HuH-7.5 (cell line): ENCODE data around the gene NDUFS3.
"Not testable (repeated sequence)": the region's sequence is repeated elsewhere in the genome, so short reads cannot be mapped to it uniquely, and the experiment has no call there.

Experiments used
- DNase-seq: peaks from one replicate; pipeline ENCODE4 v3.0.0; 2011; ENCODE audit warnings: low spot score

NDUFS3 gene

GRCh38 chr11:47578524-47579494 lies at the start of gene NDUFS3, which contains the start of gene KBTBD4:
TSS of gene NDUFS3 (plus strand) at chr11:47579074. CDS start at chr11:47579092, 18 bp downstream.
TSS of gene KBTBD4 (minus strand) at chr11:47578970. CDS start at chr11:47578951, 19 bp downstream.
- peak; percentile 79 for DNase-seq

DNA sequence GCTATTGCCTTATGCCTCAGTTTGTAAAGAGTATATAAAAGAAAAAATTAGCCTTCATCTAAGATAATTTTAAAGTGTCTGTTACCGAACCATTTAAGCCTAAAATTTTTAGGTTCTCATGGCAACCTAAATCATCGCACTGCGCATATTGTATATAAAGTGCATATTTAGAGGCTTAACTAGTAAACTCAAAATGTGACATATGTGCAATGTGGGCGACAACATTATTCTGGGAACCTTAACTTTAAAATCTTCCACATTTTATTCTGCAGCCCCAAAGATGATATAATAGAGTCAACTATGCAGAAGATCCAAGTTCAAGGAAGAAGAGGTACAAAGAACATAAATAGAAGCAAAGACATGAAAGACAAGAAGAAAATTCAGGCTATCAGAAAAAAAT lies 48.9 kb upstream of the NDUFS3 start:
- no peak for DNase-seq

GRCh38 chr11:47530721-47531120 lies 48.2 kb upstream of the NDUFS3 start:
- DNase-seq, result not testable (repeated sequence)

DNA sequence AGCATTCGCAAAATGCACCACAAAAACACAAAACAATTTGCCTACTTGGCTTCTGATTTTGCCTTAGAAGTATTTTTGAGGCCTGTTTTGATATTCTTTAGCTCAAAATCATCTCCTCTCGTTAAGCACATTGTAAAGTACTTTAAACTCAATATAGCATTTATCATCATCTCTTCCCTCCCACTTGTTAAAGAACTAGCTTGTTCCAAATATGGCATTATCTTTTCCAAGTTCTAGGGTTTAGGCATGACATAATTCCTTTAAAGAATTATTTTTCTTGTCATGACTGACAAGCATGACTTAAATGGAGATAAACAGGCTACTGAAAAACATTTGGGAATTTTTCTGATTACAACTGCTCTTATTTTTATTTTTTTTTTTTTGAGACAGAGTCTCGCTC lies 47.2 kb upstream of the NDUFS3 start:
- no peak for DNase-seq

DNA sequence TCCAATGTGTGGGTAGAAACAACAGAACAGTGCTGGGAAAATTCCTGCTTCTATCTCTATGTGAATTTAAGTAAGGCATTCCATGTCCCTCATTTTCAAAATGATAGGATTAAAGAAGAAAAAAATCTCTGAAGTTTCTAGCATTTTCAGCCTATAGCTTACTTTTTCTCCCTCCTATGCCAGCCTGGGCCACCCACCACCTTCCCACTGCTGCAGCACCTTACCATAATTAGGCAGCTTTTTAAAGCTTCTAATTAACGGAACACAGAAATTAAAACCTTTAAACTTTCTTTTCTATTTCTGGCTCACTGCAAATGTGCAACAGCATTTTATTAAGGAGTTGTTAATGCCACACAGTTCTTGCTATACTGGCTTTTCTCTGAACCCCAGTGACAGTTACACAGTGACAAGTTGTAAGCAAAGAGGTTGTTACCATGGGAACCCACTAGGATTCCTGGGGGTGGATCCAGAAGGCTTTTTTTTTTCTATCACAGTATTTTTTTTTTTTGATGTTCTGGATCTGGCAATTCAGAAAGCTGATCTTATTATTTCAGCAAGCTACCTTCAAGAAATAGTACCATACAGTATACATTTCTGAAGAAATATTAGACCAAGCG lies 46.2 kb upstream of the NDUFS3 start:
- no peak for DNase-seq

GRCh38 chr11:47533690-47534151 lies 45.2 kb upstream of the NDUFS3 start:
- no peak for DNase-seq

GRCh38 chr11:47534704-47535251 lies 44.1 kb upstream of the NDUFS3 start:
- no peak for DNase-seq

- no peak for DNase-seq
Observed at GRCh38 chr11:47536915-47537314, 42.0 kb upstream of the NDUFS3 start.

DNA sequence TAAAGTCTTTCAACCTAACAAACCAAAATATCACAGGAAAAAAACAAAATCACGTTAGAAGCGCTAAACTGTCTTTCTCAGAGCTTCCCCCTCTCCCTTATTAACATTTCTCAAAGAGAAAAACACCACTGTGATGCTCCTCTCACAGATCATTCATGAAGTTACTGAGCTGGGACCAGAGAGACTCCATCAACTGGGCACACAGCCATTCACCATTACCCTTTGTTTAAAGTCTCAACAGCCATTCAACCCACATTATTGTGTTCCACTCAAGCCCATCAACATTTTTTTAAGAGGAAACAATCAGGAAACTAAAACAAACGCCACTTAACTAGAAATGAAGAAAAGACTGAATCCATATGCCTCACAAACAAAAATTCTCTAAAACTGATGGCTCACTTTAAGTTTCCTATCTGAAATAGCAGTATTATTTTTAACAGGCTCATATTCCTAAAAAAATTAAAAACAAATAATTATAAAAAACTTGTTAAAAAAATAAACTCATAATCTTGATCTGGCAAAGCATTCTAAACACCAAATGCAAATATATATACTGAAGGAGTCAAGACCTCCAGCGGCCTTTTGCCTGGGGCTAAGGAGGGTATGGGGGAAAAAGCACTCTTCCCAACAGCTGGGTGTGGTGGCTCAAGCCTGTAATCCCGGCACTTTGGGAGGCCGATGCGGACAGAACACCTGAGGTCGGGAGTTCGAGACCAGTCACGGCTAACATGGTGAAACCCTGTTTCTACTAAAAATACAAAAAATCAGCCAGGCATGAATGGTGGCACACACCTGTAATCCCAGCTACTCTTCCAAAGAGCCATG lies 39.9 kb upstream of the NDUFS3 start:
- no peak for DNase-seq

DNA sequence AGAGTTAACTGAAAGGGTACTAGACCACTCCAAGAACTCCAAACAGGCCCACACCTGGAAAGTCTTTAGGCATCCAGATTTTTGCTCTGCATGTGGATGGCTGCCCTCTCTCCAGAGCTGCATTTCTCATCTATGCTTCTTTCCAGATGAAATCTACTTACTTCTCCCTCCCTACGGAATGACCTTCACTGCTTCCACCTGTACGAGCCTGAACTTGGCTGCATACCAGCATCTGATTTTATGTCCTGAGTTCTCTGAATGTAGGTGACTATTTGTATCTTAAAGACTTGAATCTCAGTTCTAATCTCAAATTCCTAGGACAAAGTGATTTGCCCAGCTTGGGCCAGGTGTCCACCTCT lies 39.2 kb upstream of the NDUFS3 start:
- no peak for DNase-seq

- DNase-seq, result no peak
Observed at GRCh38 chr11:47541070-47541469, 37.8 kb upstream of the NDUFS3 start.

- DNase-seq, result no peak
Observed at GRCh38 chr11:47545298-47545697, 33.6 kb upstream of the NDUFS3 start.

GRCh38 chr11:47546274-47546673 lies 32.6 kb upstream of the NDUFS3 start:
- not testable (repeated sequence) for DNase-seq

GRCh38 chr11:47550288-47551047 lies 28.4 kb upstream of the NDUFS3 start:
- no peak for DNase-seq

DNA sequence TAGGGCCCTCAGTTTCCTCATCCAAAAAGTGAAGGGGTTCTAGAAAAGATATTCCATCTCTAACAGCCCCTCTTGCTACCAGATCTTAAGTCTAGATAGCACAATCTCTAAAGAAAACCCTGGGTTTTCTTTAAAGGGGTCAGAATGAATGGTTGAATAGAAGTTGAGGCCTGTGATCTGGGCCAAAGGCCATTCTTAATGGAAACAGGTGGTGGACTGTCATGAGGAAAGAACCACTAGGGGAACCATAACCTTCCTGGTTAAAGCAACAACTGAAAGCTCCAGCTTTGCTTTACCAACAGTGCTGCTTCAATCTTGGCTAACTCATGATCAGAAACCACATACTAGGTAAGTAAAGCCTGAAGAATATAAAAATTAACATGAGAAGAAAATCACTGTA lies 27.8 kb upstream of the NDUFS3 start:
- no peak for DNase-seq

DNA sequence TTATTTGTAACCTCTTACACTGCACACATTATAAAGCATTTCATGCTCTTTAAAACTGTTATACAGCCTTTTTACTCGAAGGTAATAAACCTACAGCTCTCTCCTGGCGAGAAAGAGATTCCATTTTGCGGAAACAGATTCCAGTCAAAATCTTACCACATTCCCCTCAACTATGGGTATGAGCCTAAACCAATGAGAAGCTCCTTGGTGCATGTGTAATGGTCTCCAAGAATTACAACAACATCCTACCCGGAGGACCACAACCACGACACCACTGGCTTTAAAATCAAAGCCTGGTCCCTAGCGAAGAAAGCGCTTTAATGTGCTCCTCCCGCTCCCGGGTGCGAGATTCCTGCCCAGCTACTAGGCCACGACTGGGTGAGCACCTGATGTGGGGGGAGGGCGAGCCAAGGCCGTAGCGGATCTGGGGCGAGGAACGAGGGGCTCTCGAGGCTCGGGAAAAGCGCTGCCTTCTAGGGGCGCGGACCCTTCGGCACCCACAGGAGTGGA lies 26.8 kb upstream of the NDUFS3 start:
- no peak for DNase-seq

GRCh38 chr11:47552566-47553405 lies 26.1 kb upstream of the NDUFS3 start, which contains the start of gene CELF1:
TSS of gene CELF1 (minus strand) at chr11:47553132. CDS start at chr11:47499523, 53,609 bp downstream.
- peak; percentile 71 for DNase-seq

GRCh38 chr11:47553406-47553743 lies 25.5 kb upstream of the NDUFS3 start:
- DNase-seq, result no peak

DNA sequence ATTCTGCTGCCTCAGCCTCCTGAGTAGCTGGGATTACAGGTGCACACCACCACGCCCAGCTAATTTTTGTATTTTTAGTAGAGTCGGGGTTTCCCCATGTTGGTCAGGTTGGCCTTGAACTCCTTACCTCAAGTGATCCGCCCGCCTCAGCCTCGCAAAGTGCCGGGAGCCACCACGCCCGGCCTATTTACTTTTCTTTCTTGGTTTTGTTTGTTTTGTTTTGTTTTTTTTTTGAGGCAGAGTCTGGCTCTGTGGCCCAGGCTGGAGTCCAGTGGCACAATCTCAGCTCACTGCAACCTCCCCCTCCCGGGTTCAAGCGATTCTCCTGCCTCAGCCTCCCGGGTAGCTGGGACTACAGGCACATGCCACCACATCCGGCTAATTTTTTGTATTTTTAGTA lies 21.9 kb upstream of the NDUFS3 start:
- not testable (repeated sequence) for DNase-seq

- no peak for DNase-seq
Observed at GRCh38 chr11:47558695-47559094, 20.2 kb upstream of the NDUFS3 start.
